ENCODE measurements around the gene CCR6. TPM values are rescaled to one million over a fixed set of nuclear protein-coding genes. Genes with fewer than 3 reads are reported as not detected.

Gene CCR6
- total and polyA plus RNA-seq, 10 donors, result 15.5 to 37.0 (median 19.8) TPM

DNA sequence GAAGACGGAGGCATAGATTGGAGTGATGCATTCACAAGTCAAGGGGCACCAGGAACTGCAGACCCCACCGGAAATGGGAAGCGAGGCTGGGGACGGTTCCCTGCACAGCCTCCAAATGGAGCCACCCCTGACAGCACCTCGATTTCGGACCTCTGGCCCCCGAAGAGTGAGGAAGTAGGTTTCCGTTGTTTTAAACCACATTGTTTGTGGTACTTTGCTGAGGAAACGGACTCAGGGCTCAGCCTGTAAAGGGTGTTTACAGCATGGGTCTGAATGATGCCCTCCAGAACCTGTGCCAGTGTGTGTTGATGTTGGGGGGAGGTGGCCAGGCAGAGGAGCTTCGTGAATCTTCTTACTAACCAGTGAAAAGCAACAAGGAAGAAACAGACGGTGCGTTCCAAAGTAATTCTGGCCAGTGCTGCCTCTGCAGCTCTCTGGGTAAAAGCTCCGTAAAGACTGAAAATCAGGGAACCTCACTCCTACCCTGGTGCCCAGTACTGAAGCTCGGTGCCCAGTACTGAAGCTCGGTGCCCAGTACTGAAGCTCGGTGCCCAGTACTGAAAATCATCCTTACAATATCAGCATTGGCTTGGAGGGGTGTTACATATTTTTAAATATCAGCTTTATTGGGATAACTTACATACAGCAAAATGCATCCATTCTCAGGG, 30.1 kb upstream of the CCR6 start:
- Histone ChIP-seq H3K27ac (peak overlapping the region; percentile 80 to 93 (median 88)), H3K4me1 (peaks cover 25 to 87% (median 72%) of the 10 kb centered on the region in 6 donors), H3K36me3 (no peaks in the 10 kb centered on the region), H3K9me3 (peaks cover 0 to 10% (median 3%) of the 10 kb centered on the region in 8 donors), H3K4me3 (peak overlapping the region in 7 of 8 donors; percentile 18 to 65 (median 33)), H3K27me3 (replicated peaks in 1 of 7) (no peaks in the 10 kb centered on the region)
- intact Hi-C loops (cut with DNase I; ENCODE audit: low total_unique reads), result no loop called here
- TF ChIP-seq, protein P1, sequence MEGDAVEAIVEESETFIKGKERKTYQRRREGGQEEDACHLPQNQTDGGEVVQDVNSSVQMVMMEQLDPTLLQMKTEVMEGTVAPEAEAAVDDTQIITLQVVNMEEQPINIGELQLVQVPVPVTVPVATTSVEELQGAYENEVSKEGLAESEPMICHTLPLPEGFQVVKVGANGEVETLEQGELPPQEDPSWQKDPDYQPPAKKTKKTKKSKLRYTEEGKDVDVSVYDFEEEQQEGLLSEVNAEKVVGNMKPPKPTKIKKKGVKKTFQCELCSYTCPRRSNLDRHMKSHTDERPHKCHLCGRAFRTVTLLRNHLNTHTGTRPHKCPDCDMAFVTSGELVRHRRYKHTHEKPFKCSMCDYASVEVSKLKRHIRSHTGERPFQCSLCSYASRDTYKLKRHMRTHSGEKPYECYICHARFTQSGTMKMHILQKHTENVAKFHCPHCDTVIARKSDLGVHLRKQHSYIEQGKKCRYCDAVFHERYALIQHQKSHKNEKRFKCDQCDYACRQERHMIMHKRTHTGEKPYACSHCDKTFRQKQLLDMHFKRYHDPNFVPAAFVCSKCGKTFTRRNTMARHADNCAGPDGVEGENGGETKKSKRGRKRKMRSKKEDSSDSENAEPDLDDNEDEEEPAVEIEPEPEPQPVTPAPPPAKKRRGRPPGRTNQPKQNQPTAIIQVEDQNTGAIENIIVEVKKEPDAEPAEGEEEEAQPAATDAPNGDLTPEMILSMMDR (IDR thresholded peaks at IDR 0.05 in 8 of 11, conservative IDR thresholded peaks at IDR 0.05 in 3 of 11), result no peak
- TF ChIP-seq POLR2A (IDR thresholded peaks at IDR 0.05), result no peak
- TF ChIP-seq POLR2AphosphoS5 (IDR thresholded peaks at IDR 0.05), result peak in 2 of 3 donors; percentile 38 to 50
- peak; percentile 79 for DNase-seq
- WGBS, 5 donors, result 34 to 47% (median 41%) methylated on average over 15 to 16 of the region's 16 CpGs

DNA sequence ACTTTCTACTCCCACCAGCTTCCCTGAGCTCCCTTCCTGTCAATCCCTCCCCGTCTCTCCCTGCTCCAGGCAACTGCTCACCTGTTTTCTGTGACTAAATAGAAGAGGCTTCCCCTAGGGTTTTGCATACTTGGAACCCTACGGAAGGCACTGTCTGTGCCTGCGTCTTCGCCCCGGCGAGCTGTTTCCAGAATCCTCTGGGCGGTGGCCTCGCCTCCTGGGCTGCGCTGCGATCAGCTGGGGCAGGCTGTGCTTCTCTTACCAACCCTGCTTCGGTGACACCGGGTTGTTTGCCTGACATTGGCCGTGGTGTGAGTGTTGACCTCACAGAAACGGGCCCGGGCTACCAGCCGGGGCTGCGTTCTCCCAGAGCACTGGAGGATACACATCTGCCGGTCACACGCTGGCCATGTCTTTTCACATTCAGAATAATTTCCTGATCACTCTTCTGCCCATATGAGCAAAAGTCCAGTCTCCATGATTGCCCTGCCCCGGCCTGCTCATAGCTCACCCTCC, 29.4 kb upstream of the CCR6 start:
- H3K36me3 ChIP-seq, result no peaks in the 10 kb centered on the region
- peak overlapping the region; percentile 14 to 65 (median 30) for H3K4me3 ChIP-seq
- peak overlapping the region; percentile 80 to 93 (median 88) for H3K27ac ChIP-seq
- 82 to 96% (median 85%) methylated on average over 11 to 20 of the region's 20 CpGs for WGBS, 5 donors
- intact Hi-C loops (cut with DNase I; ENCODE audit: low total_unique reads), result no loop called here
- no peak for TF ChIP-seq POLR2AphosphoS5 (IDR thresholded peaks at IDR 0.05)
- TF ChIP-seq POLR2A (IDR thresholded peaks at IDR 0.05), result no peak
- TF ChIP-seq, protein P1 (IDR thresholded peaks at IDR 0.05 in 8 of 11, conservative IDR thresholded peaks at IDR 0.05 in 3 of 11), result no peak
- DNase-seq, result peak; percentile 82
- no peaks in the 10 kb centered on the region for H3K27me3 ChIP-seq (replicated peaks in 1 of 7)
- peaks cover 29 to 93% (median 79%) of the 10 kb centered on the region in 6 donors for H3K4me1 ChIP-seq
- peaks cover 0 to 3% (median 0%) of the 10 kb centered on the region in 8 donors for H3K9me3 ChIP-seq

DNA sequence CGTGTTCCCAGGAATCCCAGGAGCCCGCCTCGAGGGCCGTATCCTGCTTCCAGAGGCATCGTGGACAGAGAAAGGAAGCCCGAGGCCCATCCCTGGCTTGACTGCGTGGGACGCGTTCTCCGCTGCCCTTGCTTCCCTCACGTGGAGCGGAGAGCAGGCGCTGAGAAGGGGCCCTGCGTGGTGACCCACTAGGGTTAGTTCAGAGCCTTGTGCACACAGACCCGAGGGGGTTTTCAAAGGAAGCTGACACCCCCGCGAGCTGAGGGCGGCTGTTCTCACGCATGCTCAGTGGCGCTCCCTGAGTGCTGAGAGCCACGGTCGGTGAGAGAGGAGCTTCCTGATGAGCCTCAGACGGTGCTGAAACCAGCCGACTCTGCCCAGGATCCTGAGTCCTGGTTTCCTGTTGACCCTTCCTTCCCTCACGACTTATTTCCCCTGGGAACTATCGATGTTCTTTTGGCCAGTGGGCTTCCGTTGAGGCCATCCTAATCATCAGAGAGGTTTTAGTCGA, 28.9 kb upstream of the CCR6 start:
- Histone ChIP-seq H3K27ac (peak overlapping the region; percentile 80 to 93 (median 88)), H3K4me3 (peak overlapping the region; percentile 14 to 65 (median 30)), H3K36me3 (no peaks in the 10 kb centered on the region), H3K4me1 (peaks cover 31 to 98% (median 84%) of the 10 kb centered on the region in 6 donors), H3K27me3 (replicated peaks in 1 of 7) (no peaks in the 10 kb centered on the region), H3K9me3 (no peaks in the 10 kb centered on the region)
- intact Hi-C loops (cut with DNase I; ENCODE audit: low total_unique reads), result no loop called here
- TF ChIP-seq POLR2AphosphoS5 (IDR thresholded peaks at IDR 0.05) (peak; percentile 79 to 88 (median 85)), POLR2A (IDR thresholded peaks at IDR 0.05) (peak in 2 of 3 donors; percentile 30 to 51)
- TF ChIP-seq, protein P1 (IDR thresholded peaks at IDR 0.05 in 8 of 11, conservative IDR thresholded peaks at IDR 0.05 in 3 of 11), result no peak
- peak; percentile 94 for DNase-seq
- 23 to 31% (median 27%) methylated on average over 9 to 28 of the region's 28 CpGs for WGBS, 5 donors

DNA sequence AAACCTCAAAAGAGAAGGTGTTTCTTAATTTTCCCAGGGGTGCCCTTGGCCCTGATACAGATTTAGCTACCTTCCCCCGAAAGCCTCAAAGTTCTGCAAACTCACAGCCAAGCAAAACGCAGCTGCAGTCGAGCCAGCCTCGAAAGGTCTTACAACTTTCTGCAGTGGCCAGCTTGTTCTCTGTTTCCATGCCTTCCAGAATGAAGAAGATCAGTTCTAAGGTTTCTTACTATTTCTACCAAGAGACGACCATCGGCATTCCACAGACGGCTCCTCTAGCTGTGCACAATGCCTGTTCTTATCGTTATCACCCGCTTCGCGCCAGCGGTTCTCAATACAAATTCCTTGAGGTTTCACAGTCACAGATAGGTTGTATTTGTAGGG, 28.5 kb upstream of the CCR6 start:
- Histone ChIP-seq H3K4me3 (peak overlapping the region in 6 of 8 donors; percentile 26 to 65 (median 34)), H3K27ac (peak overlapping the region; percentile 80 to 93 (median 88)), H3K36me3 (no peaks in the 10 kb centered on the region), H3K4me1 (peaks cover 31 to 100% (median 87%) of the 10 kb centered on the region in 6 donors), H3K27me3 (replicated peaks in 1 of 7) (no peaks in the 10 kb centered on the region), H3K9me3 (no peaks in the 10 kb centered on the region)
- TF ChIP-seq, protein P1 (IDR thresholded peaks at IDR 0.05 in 8 of 11, conservative IDR thresholded peaks at IDR 0.05 in 3 of 11), result no peak
- no peak for TF ChIP-seq POLR2A (IDR thresholded peaks at IDR 0.05)
- TF ChIP-seq POLR2AphosphoS5 (IDR thresholded peaks at IDR 0.05), result no peak
- 53 to 60% (median 57%) methylated on average over 12 of the region's 12 CpGs for WGBS, 5 donors
- intact Hi-C loops (cut with DNase I; ENCODE audit: low total_unique reads), result no loop called here
- DNase-seq, result no peak

Measured in spleen (tissue), 11 donors.